Activated CD4-positive, alpha-beta T cell treated with anti-CD3 and anti-CD28 coated beads for 24 hours (primary cell): ENCODE measurements around the gene BTG4.

Experiments used
- DNase-seq, 2 donors: peaks; one replicate each; pipeline ENCODE4 v3.0.0-alpha.2; 2020; ENCODE audit warnings: low read depth in 2 of 2

BTG4 gene

GRCh38 chr11:111455291-111456085 is 56.7 kb downstream of the BTG4 start:
- no peak for DNase-seq

GRCh38 chr11:111454561-111455192 is 57.5 kb downstream of the BTG4 start:
- peak; percentile 37 to 64 for DNase-seq

- DNase-seq: no peak
These were observed 59.2 kb downstream of the BTG4 start for GRCh38 chr11:111452817-111453552.

GRCh38 chr11:111452146-111452545 is 60.0 kb downstream of the BTG4 start:
- DNase-seq: no peak

GRCh38 chr11:111450480-111451320 is 61.5 kb downstream of the BTG4 start:
- DNase-seq: no peak

- DNase-seq: no peak
These were observed 62.3 kb downstream of the BTG4 start for GRCh38 chr11:111449696-111450479.

- DNase-seq: no peak
These were observed 63.2 kb downstream of the BTG4 start for GRCh38 chr11:111448831-111449557.

- no peak for DNase-seq
These were observed 63.8 kb downstream of the BTG4 start for GRCh38 chr11:111448414-111448813.

GRCh38 chr11:111447931-111448330 is 64.3 kb downstream of the BTG4 start:
- no peak for DNase-seq

GRCh38 chr11:111447112-111447471 is 65.1 kb downstream of the BTG4 start:
- DNase-seq: no peak

GRCh38 chr11:111446404-111447111 is 65.6 kb downstream of the BTG4 start:
- peak; percentile 41 to 61 for DNase-seq

GRCh38 chr11:111445586-111445985 is 66.6 kb downstream of the BTG4 start:
- DNase-seq: no peak
